Pancreas (tissue), 10 donors: Measurements from ENCODE around the gene TRIM71. TPM values are rescaled to one million over a fixed set of nuclear protein-coding genes. Genes with fewer than 3 reads are reported as not detected.

Experiments
- ATAC-seq, 4 donors: fragments of 200-7000 bp; cut with Tn5 transposase; one replicate each; pipeline versions ENCODE4 v1.8.0 to v1.9.1; 2020; ENCODE audit warnings: mild to moderate bottlenecking in 4 of 4, moderate library complexity in 4 of 4
- DNase-seq, 6 donors: peaks; one replicate each; pipeline ENCODE4 v3.0.0-alpha.2; 2020
- FAIRE-seq: peaks from 2 replicates; lab custom pipeline; 2012; peaks lifted over from hg19 to GRCh38; lab: Jason Lieb, UNC
- H3K27ac ChIP-seq, 4 donors: fragments of 200-600 bp; sonication (generic); 1 replicate in 3 of 4; 2 replicates in 1 of 4; pipeline versions ENCODE4 v1.5.0 to v1.8.0; 2020
- H3K27me3 ChIP-seq, 4 donors: fragments of 200-600 bp; one replicate each; pipeline ENCODE4 v1.8.0; 2021
- H3K36me3 ChIP-seq, 3 donors: fragments of 200-600 bp; sonication (generic) in 1 of 3; one replicate each; pipeline versions ENCODE4 v1.5.0 to v1.8.0; 2020 to 2021
- H3K4me1 ChIP-seq, 3 donors: fragments of 200-600 bp; one replicate each; pipeline ENCODE4 v1.8.0; 2021
- H3K4me3 ChIP-seq, 4 donors: fragments of 200-600 bp; sonication (generic) in 2 of 4; one replicate each; pipeline versions ENCODE4 v1.5.0 to v1.8.0; 2020 to 2021
- H3K9me3 ChIP-seq, 4 donors: fragments of 200-600 bp; one replicate each; pipeline ENCODE4 v1.8.0; 2021
- CTCF ChIP-seq, 4 donors: fragments of 200-600 bp; sonication (generic) in 3 of 4; IDR thresholded peaks; one replicate each; pipeline versions ENCODE4 v1.5.0 to v1.8.0; 2021; ENCODE audit warnings: antibody characterized with exemption in 4 of 4
- WGBS, 2 donors: extraction: QIAGEN DNeasy Blood & Tissue Kit; methylation state at CpG; one replicate each; pipeline ENCODE4 v1.1.7; 2013; 5-methylcytosine and 5-hydroxymethylcytosine counted together
- intact Hi-C, 3 donors: fragments of 100-400 bp; cut with DNase I; formaldehyde crosslinking; loops; one replicate each; pipeline versions ENCODE4 v1.11.1 to v1.14.2; 2022
- polyA plus RNA-seq, 2 donors: library from polyadenylated mRNA; stranded (reverse); fragments of 200-250 nt; gene quantifications; one replicate each; pipeline ENCODE4 v1.2.3, GENCODE V29; 2013
- total RNA-seq, 6 donors: library from RNA; stranded (reverse); fragmentation: NEBNext Ultra II Directional in 4 of 6; extraction: Animal tissue kit (Norgen Biotek cat#: 25700) in 4 of 6; gene quantifications; one replicate each; pipeline versions ENCODE4 v1.2.1 to v1.2.4, GENCODE V29; 2021 to 2023
- donor health status: healthy with polysubstance abuse.
- donor health status: DM: no; HTN: no; CAD: no; lungs with moderate emphysema.
- donor health status: DM: no; HTN: no; CAD: no.
- donor health status: control.
- donor health status: control.
- donor health status: Bipolar disorder and iron deficiency.
- donor health status: DM: yes; HTN: yes; CAD: no.
- donor health status: DM: no; HTN: no; CAD: no.
- donor health status: DM: no; HTN: no; CAD: no.
- donor health status: DM: yes; HTN: yes; CAD: no.

TRIM71 gene
- total and polyA plus RNA-seq, 8 donors, result 0.02 to 0.28 (median 0.03) TPM; not detected in 5

- FAIRE-seq (no peak), ATAC-seq (no peak), DNase-seq (no peak)
- intact Hi-C loops, result no loop called here
- WGBS, 2 donors, result 85 to 88% methylated on average over 5 of the region's 5 CpGs
- no peaks in the 10 kb centered on the region for H3K36me3 ChIP-seq
- no peaks in the 10 kb centered on the region for H3K9me3 ChIP-seq
- no peaks in the 10 kb centered on the region for H3K4me1 ChIP-seq
- TF ChIP-seq CTCF (IDR thresholded peaks at IDR 0.05), result no peak
- no peak overlapping the region for H3K27ac ChIP-seq
- H3K27me3 ChIP-seq, result no peaks in the 10 kb centered on the region
- H3K4me3 ChIP-seq, result no peak overlapping the region
These were observed 129.4 kb downstream of the TRIM71 start for GRCh38 chr3:32946973-32947788.

Other genes starting within 250 kb of the TRIM71 start
- 10 to 100 TPM in 5 of 6 donors, 1 to 10 TPM in 1; 9.9 to 13.8 (median 10.5) TPM for gene DYNC1LI1, start 247.1 kb upstream of the TRIM71 start, total RNA-seq
- 10 to 100 TPM in 1 of 2 donors, 1 to 10 TPM in 1; 6.3 to 15.1 TPM for gene DYNC1LI1, start 247.1 kb upstream of the TRIM71 start, polyA plus RNA-seq
- 10 to 100 TPM; 12.6 to 23.0 (median 14.4) TPM for gene CNOT10, start 132.8 kb upstream of the TRIM71 start, total RNA-seq
- 10 to 100 TPM; 11.1 to 19.7 TPM for gene CNOT10, start 132.8 kb upstream of the TRIM71 start, polyA plus RNA-seq
- under 1 TPM in 4 of 6 donors, not detected in 2; 0.06 to 0.25 (median 0.09) TPM for gene CCR4, start 133.6 kb downstream of the TRIM71 start, total RNA-seq
- not detected for gene CCR4, start 133.6 kb downstream of the TRIM71 start, polyA plus RNA-seq